ENCODE results near the gene ATAD2B.

Gene ATAD2B

DNA sequence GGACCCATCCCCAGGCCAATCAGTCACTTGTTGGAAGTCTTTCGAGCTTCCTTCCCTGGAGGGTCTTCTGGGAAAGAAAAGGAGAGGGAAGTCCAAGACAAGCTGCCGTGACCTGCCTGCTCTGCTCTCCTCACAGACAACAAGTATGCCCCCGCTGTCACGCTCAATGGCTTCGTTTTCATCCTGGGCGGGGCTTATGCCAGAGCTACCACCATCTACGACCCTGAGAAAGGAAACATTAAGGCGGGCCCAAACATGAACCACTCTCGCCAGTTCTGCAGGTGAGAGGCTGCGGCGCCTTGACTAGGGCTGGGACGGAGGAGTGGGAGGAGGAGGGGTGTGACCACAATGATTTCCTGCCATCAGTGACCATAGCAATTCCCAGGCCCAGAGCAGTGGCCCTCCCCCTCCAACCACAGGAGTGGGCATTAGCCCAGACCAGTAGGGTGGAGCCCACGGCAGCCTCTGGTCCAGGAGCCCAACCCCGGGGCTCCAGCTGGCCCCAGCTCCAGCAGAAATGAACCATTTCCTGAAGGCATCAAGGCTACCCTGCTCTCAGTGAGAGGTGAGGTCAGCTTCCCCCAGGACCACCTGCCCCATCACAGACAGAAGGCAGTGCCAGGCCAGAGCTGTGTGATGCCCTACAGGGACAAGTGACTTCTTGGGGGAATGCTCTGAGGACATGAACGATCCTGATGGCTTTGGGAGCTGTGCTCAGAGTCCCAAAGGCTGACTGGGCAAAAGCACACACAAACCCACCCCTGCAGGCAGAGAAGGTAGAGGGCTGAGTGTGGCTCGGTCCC is 223.1 kb downstream of the ATAD2B start:
- no peak for DNase-seq (ENCODE audit: low read depth in 3 of 3, low spot score in 1 of 3)

DNA sequence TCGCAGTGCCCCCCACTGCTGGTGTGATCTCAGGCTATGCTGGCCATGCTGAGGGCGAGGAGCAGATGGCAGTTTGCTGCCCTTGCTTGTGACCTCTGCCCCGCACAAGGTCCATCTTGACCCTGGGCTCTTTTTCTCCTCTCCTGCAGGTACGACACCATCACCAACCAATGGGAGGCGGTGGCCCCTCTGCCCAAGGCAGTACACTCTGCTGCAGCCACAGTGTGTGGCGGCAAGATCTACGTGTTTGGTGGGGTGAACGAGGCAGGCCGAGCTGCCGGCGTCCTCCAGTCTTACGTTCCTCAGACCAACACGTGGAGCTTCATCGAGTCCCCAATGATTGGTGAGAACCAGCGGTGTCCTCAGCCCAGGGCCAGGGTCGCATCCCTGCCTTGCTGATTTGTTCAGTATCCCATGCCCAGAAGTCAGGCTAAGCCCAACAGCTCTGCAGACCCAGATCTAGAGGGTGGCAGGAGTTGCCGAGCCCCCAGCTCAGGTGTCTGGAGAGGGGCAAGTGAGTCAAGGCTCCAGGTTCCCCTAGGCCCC is 223.8 kb downstream of the ATAD2B start:
- DNase-seq (ENCODE audit: low read depth in 3 of 3, low spot score in 1 of 3) = no peak

DNA sequence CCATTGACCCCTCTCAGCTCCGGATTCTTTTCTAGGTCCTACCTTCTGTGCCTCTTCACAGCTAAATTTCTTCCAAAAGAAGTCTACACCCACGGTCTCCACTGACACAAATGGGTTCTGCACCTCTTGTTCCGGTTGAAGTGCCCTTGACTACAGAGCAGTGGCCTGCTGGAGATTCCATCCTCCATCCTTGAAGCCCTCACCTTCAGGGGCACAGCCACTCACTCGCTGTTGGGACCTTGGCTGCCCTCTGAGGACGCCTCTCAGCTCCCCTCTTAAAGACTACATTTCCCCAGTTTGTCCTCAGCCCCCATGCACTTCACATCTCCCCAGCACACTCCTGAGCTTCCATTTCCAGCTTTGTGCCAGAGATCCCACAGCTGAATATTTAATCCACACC is 226.3 kb downstream of the ATAD2B start:
- DNase-seq (ENCODE audit: low read depth in 3 of 3, low spot score in 1 of 3) = no peak

DNA sequence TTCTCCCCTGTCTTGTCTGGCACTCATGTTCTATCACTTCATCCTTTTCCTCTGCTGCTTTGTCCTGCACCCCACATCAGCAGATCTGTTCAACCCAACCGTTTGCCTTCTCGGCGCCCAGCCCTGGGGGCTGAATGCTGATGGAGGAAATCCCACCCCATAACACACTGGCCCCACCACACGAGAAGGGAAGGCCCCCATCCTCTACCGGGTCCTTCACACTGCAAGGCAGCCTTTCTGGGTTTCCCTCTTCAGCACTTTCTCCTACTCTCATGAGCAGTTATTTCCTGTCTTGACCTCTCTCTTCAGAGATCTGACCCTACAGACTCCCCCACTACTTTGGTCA is 227.4 kb downstream of the ATAD2B start:
- no peak for DNase-seq (ENCODE audit: low read depth in 3 of 3, low spot score in 1 of 3)

DNA sequence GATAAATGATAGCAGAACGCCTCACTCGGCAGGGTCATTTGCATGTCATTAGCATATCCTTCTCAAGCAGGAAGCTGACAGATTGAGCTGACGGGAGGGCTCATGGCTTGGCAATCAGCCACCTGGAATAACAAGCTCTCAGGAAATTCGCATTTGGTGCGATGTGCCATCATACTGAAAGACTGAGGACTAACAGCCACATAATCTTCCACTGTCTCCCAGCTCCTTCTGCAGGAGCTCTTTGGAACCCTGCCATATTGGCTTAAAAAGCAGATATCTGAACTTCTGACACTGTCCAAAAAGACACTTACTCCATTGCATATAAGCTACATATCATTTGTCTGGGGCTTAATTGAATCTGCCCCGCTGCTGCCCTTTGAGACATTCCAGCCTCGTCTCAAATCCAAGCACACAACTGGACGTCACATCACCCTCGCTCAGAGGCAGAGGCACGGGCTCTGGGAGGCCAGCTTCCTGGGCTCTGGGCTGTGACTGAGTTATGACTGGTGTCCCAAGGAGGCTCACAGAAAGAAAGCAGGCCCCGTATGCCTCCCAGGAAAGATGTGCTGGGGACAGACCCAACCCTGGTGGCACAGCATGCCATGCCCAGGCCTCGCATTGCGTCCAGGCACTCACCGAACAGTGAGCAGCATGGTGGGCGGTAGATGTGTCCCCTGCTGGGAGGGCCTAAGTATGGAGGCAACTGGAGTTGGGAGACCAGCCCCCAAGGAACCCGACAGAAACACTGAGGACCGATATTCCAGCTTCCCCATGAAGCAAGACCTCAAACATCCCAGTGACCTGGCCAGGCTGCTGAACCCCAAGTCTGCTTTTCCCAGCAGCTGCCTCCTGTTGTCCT is 228.0 kb downstream of the ATAD2B start:
- no peak for DNase-seq (ENCODE audit: low read depth in 3 of 3, low spot score in 1 of 3)
